GOT3 (cell line): Measurements from ENCODE around the gene UBE2I.
"Not testable (repeated sequence)": the region's sequence is repeated elsewhere in the genome, so short reads cannot be mapped to it uniquely, and the experiment has no call there.

Source experiments
- DNase-seq: peaks from one replicate; lab custom pipeline; 2025; ENCODE audit warnings: mixed read lengths; lab: John Stamatoyannopoulos, UW

UBE2I gene

DNA sequence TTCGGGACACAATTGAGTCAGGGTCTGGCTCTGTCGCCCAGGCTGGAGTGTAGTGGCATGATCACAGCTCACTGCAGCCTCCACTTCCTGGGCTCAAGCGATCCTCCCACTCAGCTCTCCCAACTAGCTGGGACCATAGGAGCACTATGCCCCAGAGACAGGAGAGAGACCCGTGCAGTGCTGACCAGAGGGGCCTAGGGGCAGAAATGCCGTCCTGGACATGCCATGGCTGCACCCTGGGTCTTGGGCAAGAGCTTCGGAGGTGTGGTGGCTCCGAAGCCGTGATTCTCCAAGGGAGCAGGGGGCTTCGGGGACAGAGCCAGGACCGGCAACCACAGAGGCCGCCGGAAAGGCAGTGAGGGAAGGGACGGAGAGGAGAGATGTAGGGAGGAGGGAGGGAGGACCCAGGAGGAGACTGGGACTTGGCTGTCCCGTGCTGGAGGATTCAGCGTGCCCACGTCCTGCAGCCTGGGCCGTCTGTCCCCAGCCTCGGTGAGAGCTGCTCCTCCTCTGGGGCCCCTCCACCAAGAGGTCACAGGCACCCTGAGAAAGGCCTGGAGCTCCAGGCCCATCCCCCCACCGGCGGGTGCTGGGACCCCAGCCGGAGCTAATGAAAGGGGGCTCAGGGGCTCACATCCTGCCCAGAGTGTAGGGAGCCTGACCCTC, 31.7 kb upstream of the UBE2I start:
- DNase-seq, result no peak

DNA sequence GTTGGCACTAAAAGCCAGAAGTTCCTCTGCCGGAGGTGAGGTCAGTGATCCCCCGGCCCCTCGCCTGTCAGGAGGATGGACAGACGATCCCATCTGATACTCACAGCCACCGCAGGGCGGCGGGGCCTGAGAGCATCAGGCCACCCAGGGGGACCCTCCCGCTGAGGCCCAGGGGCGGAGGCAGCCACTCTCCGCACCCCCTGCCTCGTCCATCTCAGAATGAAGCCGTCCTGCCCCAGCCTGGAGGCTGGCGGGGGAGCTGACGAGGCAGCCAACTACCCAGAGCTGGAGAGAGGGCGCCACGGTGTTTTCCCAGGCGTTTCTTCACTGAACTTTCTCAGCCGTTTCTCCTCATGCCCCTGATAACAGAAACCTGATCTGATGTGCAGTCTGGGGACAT, 31.0 kb upstream of the UBE2I start:
- DNase-seq, result no peak

DNA sequence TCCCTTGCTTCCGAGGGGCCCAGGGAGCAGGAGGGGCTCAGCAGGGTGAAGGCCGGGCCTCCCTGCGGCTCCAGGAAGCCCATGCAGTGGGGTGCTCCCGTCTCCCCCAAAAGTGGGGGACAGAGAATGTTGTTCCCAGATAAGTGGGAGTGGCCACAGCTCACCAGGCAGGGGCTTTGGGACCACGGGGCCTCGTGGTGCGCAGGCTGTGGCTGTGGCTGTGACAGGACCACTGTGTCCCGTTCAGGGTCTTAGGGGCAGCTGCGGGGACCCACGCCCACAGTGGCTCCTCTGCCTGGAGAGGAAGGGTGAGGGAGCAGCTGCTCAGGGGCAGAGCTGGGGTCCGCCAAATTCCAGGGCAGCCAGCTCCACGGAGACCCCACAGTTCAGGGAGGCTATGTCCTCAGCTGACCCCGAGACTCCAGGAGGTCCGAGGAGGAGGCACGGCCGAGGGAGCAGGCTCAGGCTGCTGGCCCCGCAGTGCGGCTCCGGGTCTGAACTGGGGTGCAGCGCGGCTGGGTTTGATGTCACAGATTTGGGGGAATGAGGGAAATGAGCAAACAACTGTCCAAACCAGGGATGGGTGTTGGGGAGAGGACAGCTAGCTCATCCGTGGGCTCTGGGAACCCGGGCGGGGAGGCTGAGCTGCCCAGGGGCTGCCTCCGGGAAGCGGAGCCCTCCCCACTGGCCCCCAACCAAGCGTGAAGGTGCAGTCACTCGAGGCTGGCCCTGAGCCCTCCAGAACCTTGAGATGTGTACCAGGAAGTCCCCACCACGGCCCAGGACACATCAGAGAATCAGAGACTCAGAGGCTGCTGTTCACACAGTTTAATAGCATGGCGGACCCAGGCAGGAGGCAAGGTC, 30.1 kb upstream of the UBE2I start:
- no peak for DNase-seq

DNA sequence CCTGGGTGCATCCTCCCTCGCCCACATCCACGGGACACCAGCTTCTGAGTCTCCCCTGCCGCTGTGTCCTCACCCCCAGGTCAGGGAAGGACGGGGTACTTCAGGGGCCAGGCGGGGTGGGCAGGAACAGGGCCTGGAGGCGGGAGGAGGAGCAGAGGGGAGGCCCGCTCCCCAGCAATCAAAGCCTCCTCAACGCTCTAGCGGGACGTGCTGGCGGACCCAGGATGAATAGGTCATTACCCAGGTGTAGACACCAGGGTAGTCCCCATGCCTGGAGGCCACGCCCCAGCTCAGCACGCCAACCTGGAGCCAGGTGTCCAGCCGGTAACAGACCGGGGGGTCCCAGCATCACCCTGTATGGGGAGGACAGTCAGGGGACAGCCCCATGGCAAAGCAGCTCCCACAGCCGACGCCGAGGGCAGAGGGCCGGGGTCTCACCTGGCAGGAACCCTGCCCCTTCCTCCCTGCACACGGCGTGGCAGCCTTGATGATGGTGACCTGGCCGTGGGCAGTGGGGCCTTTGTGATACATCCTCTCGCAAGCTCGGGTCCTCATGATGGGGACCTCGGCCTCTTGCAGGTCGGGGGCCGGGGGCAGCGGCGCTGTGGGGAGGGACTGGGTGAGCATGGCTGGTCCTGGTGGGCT, 29.4 kb upstream of the UBE2I start:
- DNase-seq, result no peak

DNA sequence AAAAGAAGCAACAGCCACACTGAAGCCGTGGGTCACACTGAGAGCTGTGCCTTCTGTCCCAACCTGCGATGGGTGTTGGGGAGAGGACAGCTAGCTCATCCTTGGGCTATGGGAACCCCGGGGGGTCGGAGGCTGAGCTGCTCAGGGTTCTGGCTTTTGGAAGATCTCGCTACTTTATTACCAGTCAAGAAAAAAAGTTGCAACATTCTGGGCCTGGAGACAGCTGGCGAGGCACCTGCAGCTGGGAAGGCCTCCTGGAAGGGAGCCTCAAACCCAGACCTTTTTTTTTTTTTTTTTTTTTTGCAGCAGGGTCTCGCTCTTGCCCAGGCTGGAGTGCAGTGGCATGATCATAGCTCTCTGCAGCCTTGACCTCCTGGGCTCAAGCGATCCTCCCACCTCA, 28.7 kb upstream of the UBE2I start:
- no peak for DNase-seq

GRCh38 chr16:1281517-1281916, 27.9 kb upstream of the UBE2I start:
- DNase-seq, result no peak

DNA sequence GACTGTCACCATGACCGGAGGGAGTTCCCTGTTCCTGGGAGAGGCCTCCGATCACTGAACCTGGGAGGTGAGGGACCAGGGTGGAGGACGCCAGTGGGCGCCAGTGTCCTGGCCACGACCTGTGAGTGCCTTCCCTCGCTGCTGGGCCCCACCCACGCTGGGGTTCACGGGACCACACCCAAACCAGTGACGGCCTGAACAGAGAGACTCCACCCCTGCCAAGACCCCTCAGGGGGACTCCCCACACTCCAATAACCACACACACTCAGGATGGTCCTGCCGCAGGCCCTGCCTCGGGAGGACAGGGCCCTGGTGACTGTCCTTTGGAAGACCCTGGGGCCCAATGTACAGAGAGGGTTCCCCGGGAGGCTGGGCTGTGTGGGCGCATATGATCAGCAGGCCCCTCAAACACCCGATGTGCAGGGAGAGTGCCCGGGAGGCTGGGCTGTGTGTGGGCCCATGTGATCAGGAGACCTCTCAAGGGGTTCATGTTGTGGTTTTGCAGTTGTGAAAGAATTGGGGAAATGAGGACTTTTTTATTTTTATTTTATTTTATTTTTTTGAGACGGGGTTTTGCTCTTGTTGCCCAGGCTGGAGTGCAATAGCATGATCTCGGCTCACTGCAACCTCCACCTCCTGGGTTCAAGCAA, 27.0 kb upstream of the UBE2I start:
- no peak for DNase-seq

GRCh38 chr16:1283296-1283695, 26.1 kb upstream of the UBE2I start:
- no peak for DNase-seq

GRCh38 chr16:1283996-1284616, 25.3 kb upstream of the UBE2I start:
- DNase-seq, result no peak

DNA sequence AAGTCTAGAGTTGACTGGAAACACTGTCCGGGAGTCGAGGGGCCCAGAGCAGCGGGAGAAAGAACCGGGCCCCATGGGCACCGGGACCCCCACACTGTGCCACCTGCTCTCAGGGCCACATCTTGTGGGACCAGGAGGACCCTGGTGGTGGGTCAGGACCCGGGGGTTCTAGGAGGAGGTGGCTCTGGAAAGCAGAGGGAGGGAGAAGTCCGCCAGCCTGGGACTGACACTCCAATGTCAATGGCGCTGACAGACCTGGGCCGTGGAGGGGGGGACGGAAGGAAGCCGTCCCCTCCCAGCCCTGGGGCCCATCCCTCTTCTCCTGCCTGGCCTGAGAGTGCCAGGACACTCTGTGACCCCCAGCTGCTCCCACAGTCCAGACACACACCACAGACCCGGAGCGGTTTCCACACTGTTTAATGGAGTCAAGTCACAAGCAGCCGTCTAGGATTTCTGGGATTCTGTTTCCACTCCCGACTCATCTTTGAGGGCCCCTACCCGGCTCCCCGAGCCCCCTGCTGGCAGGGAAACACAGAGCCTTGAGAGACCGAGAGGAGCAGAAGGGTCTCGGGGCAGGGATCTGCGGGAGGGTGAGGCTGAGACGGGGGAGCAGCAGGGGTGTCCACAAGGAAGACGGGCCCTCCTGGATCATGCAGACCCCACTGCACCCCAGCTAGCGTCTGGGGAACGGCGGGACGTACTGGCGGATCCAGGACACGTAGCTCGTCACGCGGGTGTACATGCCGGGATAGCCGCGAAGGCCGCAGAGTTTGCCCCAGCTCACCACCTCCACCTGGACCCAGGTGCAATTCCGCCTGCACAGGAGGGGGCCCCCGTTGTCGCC, 23.5 kb upstream of the UBE2I start:
- no peak for DNase-seq

DNA sequence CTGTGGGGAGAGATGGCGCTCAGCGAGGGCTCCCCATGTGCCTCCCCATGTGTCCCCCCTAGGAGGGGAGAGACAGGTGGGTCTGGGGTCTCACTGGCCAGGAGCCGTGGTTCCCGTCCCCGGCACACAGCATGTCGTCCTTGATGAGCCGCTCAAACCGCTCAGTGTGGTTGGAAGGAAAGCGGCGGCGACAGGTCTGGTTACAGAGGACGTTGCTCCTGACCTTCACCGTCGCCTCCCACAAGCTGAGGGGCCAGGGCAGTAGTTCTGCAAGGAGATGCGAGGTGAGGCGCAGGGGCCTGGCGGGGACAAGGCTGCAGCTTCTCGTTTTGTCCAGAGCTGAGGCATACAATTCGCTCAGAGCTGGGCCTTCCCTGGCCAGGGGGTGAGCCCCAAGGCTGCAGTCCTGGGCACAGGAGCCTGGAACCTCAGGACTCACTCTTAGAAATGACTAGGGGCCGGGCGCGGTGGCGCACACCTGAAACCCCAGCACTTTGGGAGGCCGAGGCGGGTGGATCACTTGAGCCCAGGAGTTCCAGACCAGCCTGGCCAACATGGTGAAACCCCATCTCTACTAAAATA, 22.8 kb upstream of the UBE2I start:
- DNase-seq, result no peak

DNA sequence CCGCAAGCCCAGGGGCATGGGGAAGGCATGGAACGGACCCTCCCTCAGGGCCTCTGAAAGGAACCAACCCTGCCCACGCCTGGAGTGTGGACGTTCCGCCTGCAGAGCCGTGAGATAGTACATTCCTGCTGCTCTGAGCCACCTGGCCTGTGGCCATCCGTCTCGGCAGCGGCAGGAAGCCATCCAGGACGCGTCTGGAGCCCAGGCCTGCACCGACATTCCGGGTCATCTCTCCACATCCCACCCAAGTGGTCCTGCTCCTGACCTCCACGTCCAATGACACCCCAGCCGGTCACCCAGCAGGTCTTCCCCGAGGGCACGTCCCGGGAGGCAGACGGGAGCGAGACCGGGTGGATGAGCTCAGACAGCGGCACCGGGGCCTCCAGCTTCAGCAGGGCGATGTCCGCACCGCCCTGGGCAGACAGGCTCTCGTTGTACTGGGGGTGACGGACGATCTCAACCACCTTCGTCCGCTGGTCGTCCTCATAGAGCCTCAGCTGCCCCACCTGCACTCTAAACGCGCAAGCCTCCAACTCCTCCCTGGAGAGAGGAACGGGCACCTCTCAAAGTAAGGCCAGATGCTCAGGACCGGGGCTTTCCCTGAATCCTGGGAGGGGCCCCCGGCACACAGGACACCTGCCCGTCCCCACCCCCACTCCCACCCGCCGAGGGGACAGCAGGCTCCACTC, 21.3 kb upstream of the UBE2I start:
- no peak for DNase-seq

DNA sequence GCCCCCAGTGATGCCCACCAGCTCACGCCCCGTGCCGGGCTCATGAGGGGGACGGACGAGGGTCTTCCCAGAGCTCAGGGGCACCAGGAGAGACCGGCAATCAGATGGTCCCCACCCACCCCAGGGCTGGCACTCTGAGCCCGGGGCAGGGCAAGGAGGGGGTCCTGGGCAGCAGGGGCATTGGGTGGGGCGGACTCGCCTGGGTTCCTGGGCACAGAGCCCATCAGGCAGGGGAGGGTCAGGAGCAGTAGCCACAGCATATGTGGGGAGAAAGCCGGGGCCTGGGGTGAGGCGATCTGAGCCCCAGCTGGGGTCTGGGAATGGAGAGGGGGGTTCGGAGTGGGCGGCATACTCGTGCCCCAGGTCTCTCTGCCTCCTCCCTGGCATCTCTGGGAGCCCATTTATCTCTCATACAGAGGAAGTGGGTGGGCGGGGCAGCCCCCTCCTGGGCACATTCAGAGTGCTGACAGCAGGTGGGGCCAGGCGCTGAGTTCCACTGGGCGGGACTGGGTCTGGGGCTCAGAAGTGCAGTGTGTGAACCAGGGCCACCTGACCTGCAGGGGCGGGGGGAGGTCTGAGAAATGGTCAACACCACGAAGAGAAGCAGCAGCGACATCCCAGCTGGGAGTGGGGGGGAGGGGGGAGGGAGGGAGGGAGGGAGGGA, 20.5 kb upstream of the UBE2I start:
- no peak for DNase-seq

- no peak for DNase-seq
These were observed 20.0 kb upstream of the UBE2I start for GRCh38 chr16:1289477-1289866.

DNA sequence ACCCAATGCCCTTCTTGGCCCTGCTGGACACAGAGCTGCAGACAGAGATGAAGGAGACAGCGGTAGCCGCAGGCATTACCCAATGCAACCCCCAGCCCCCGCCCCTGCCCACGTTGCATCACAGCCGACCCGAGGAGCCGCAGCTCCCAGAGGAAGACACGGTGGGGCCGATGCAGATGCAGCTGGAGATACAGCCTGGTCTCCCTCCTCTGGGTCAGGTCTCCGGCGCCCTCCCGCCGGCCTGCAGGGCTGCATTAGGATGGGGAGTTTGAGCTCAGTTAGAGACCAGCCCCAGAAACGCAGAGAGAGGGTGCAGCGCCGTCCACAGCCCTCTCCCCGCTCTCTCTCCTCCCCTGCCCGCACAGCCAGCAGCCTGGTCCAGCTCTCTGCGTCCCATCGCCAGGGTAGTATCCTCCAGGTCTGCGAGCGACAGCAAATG, 19.4 kb upstream of the UBE2I start:
- DNase-seq, result no peak

GRCh38 chr16:1290860-1291575, 18.4 kb upstream of the UBE2I start:
- no peak for DNase-seq

DNA sequence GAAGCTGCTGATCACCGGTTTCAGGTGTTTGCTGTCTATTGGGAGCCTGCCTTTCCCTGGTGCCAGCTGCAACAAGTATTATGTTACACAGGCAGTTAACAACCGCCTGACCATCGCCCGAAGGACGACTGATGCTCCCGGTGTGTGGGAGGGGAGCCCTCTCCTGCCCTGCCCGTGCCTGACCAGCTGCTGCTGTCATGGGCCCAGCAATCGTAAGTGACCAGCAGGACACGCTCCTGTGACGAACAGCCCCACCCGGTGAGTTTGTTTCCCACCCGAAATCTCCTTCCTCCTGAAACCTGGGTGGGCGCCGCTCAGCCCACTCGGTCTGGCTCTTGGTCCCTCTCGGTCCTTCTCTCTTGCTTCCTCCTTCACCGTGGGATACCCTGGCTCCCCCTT, 17.9 kb upstream of the UBE2I start:
- DNase-seq, result no peak

DNA sequence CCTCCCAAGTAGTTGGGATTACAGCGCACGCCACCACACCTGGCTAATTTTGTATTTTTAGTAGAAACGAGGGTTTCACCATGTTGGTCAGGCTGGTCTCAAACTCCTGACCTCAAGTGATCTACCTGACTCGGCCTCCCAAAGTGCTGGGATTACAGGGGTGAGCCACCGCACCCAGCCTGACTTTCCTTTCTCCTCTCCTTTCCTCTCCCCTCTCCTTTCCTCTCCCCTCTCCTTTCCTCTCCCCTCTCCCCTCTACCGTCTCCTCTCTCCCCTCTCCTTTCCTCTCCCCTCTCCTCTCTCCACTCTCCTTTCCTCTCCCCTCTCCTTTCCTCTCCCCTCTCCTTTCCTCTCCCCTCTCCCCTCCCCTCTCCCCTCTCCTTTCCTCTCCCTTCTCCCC, 17.2 kb upstream of the UBE2I start:
- DNase-seq, result not testable (repeated sequence)

DNA sequence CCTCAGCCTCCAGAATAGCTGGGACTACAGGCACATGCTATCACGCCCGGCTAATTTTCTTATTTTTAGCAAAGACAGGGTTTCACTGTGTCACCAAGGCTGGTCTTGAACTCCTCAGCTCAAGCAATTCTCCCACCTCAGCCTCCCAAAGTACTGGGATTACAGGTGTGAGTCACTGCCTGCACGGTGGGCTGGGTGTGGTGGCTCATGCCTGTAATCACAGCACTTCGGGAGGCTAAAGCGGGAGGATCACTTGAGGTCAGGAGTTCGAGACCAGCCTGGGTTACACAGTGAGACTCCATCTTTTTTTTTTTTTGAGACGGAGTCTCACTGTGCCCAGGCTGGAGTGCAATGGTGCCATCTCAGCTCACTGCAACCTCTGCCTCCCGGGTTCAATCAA, 16.6 kb upstream of the UBE2I start:
- not testable (repeated sequence) for DNase-seq
